WTC11 (cell line): ENCODE results near the gene GUCY2C. TPM values are rescaled to one million over a fixed set of nuclear protein-coding genes. Genes with fewer than 3 reads are reported as not detected.
A peak's percentile ranks its signal among the peaks of the same experiment; 100 is the strongest.

Source experiments
- ATAC-seq: fragments of 200-7000 bp; cut with Tn5 transposase; 2 replicates; pipeline ENCODE4 v1.10.0; 2021; ENCODE audit warnings: mild to moderate bottlenecking, moderate library complexity
- CTCF ChIA-PET: fragments of 300-600 bp; sonication (Branson Sonifier 250); formaldehyde crosslinking; loops from one replicate; lab custom pipeline; 2021; ENCODE audit warnings: antibody characterized with exemption; lab: Charles Lee
- POLR2A ChIA-PET: fragments of 350-600 bp; sonication (Branson Sonifier 250); formaldehyde crosslinking; loops from one replicate; lab custom pipeline; 2021; ENCODE audit warnings: antibody characterized with exemption; lab: Charles Lee
- DNase-seq: peaks from one replicate; pipeline ENCODE4 v3.0.0; 2021; ENCODE audit warnings: low spot score
- H3K27ac Mint-ChIP-seq: 2 replicates; pipeline ENCODE4 v1.8.0; 2021; ENCODE audit warnings: mixed read lengths
- H3K27me3 Mint-ChIP-seq: 2 replicates; pipeline ENCODE4 v1.8.0; 2021; ENCODE audit warnings: low read depth, mild to moderate bottlenecking, moderate library complexity, mixed read lengths
- H3K36me3 Mint-ChIP-seq: 2 replicates; pipeline ENCODE4 v1.8.0; 2021; ENCODE audit warnings: mixed read lengths
- H3K4me1 Mint-ChIP-seq: 2 replicates; pipeline ENCODE4 v1.8.0; 2022; ENCODE audit warnings: mixed read lengths
- H3K4me3 Mint-ChIP-seq: 2 replicates; pipeline ENCODE4 v1.8.0; 2021; ENCODE audit warnings: mild to moderate bottlenecking, moderate library complexity, mixed read lengths
- H3K9me3 Mint-ChIP-seq: 2 replicates; pipeline ENCODE4 v1.8.0; 2021; ENCODE audit warnings: mixed read lengths
- AR ChIP-seq: fragments of 250-450 bp; sonication (Bioruptor Pico); IDR thresholded peaks from 2 replicates; pipeline ENCODE4 v1.9.0; 2021; ENCODE audit warnings: mild to moderate bottlenecking
- ARID4B ChIP-seq: sonication (generic); formaldehyde crosslinking; IDR thresholded peaks from 2 replicates; pipeline ENCODE4 v1.8.0; 2023; ENCODE audit warnings: missing genetic modification reagents, mild to moderate bottlenecking, borderline replicate concordance
- CREB1 ChIP-seq: sonication (generic); formaldehyde crosslinking; IDR thresholded peaks from 2 replicates; pipeline ENCODE4 v1.8.0; 2023; ENCODE audit warnings: mild to moderate bottlenecking, missing genetic modification reagents
- ERG ChIP-seq: fragments of 250-450 bp; sonication (Bioruptor Pico); IDR thresholded peaks from 2 replicates; pipeline ENCODE4 v1.8.0; 2021; ENCODE audit warnings: mild to moderate bottlenecking
- IRF2 ChIP-seq: sonication (generic); formaldehyde crosslinking; IDR thresholded peaks from 2 replicates; pipeline ENCODE4 v1.8.0; 2022; ENCODE audit warnings: low read depth, missing genetic modification reagents, borderline replicate concordance
- NFATC4 ChIP-seq: fragments of 250-450 bp; sonication (Bioruptor Pico); IDR thresholded peaks from 2 replicates; pipeline ENCODE4 v1.9.0; 2021; ENCODE audit warnings: mild to moderate bottlenecking
- NFE2L1 ChIP-seq: sonication (generic); formaldehyde crosslinking; IDR thresholded peaks from 2 replicates; pipeline ENCODE4 v1.8.1; 2023; ENCODE audit warnings: missing genetic modification reagents
- ZNF425 ChIP-seq: fragments of 250-450 bp; sonication (Bioruptor Pico); conservative IDR thresholded peaks from 2 replicates; pipeline ENCODE4 v1.9.0; 2021; ENCODE audit warnings: mild to moderate bottlenecking
- ZNF532 ChIP-seq: fragments of 250-450 bp; sonication (Bioruptor Pico); IDR thresholded peaks from 2 replicates; pipeline ENCODE4 v1.9.0; 2021; ENCODE audit warnings: mild to moderate bottlenecking, borderline replicate concordance
- ZNF671 ChIP-seq: fragments of 250-450 bp; sonication (Bioruptor Pico); IDR thresholded peaks from 2 replicates; pipeline ENCODE4 v1.8.0; 2021; ENCODE audit warnings: mild to moderate bottlenecking
- total RNA-seq: library from RNA; stranded (reverse); gene quantifications from 3 replicates; pipeline ENCODE4 v1.2.3, GENCODE V29; 2021

GUCY2C gene
- total RNA-seq, 1 experiment from 2014 or later: 3.9 TPM

GRCh38 chr12:14710632-14711320, 14.4 kb upstream of the GUCY2C start (continued):
- TF ChIP-seq CREB1: no peak

- Mint-ChIP-seq H3K4me1 (peaks cover 47% of the 10 kb centered on the region), H3K4me3 (no peak overlapping the region), H3K27me3 (no peaks in the 10 kb centered on the region), H3K27ac (0 out of 2 replicates have a peak overlapping the region, but pooled peaks have one; percentile 25), H3K36me3 (peaks cover 94% of the 10 kb centered on the region), H3K9me3 (peaks cover 11% of the 10 kb centered on the region)
- POLR2A ChIA-PET: interaction anchor here (1.3 kb wide), 1 partner anchor 69 kb away, joined by 3 read pairs; a partner anchor contains a TSS
- no peak for DNase-seq
- TF ChIP-seq ZNF532 (CRISPR knock-in tag): no peak
- TF ChIP-seq NFE2L1 (CRISPR knock-in tag): 0 out of 2 replicates have a peak, but pooled peaks have one; percentile 13
- CTCF ChIA-PET: no interaction called here
- ATAC-seq: no peak
Observed at GRCh38 chr12:14701809-14702568, 5.6 kb upstream of the GUCY2C start.

GRCh38 chr12:14700935-14701334, 4.5 kb upstream of the GUCY2C start:
- Mint-ChIP-seq H3K9me3 (peaks cover 11% of the 10 kb centered on the region), H3K27me3 (no peaks in the 10 kb centered on the region), H3K4me3 (no peak overlapping the region), H3K36me3 (peaks cover 90% of the 10 kb centered on the region), H3K27ac (peak overlapping the region; percentile 79), H3K4me1 (peaks cover 42% of the 10 kb centered on the region)
- ATAC-seq (no peak), DNase-seq (no peak)
- 0 out of 2 replicates have a peak, but pooled peaks have one; percentile 32 for TF ChIP-seq ARID4B (CRISPR knock-in tag)
- no peak for TF ChIP-seq ZNF425 (CRISPR knock-in tag)
- TF ChIP-seq ZNF671 (CRISPR knock-in tag): peak; percentile 58
- TF ChIP-seq IRF2 (CRISPR knock-in tag): no peak
- peak; percentile 77; the same call in 1 of the 2 replicates for TF ChIP-seq AR
- TF ChIP-seq ERG (CRISPR knock-in tag): peak; percentile 70; the same call in 1 of the 2 replicates
- TF ChIP-seq NFATC4 (CRISPR knock-in tag): peak; percentile 38; the same call in 1 of the 2 replicates
- POLR2A ChIA-PET: interaction anchor here (1.4 kb wide), 1 partner anchor 16 kb away, joined by 5 read pairs; no protein-coding TSS in a partner anchor
- CTCF ChIA-PET: no interaction called here
